Measurements from ENCODE around the gene ARL14EPL.

ARL14EPL gene

DNA sequence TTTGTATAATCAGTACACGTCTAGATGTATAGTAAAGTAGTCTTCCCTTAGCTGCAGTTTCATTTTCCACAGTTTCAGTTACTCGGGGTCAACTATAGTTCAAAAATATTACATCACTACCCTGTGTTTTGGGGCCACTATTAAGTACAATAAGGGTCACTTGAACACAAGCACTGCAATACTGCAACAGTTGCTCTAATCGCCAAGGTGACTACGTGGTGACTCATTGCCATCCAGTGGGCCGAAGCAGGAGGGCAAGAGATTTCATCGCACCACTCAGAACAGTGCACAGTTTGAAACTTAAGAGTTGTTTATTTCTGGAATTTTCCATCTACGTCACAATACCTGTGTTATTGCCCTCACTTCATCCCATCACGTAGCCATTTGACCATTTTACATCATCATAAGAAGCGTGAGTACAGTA is at the start of gene ARL14EPL:
Gene ARL14EPL, plus strand, starts transcription at position 379 of the 424 bp plus-strand sequence. CDS start 18,994 bp downstream, outside the sequence.
- TF ChIP-seq CTBP1 (IDR thresholded peaks at IDR 0.05; ENCODE audit: borderline replicate concordance) (no peak), BHLHE40 (IDR thresholded peaks at IDR 0.05; ENCODE audit: borderline replicate concordance) (no peak), SP1 (IDR thresholded peaks at IDR 0.05) (no peak), ELF4 (IDR thresholded peaks at IDR 0.05) (no peak), FOXA1 (IDR thresholded peaks at IDR 0.05) (no peak)
- TF ChIP-seq, protein P1, sequence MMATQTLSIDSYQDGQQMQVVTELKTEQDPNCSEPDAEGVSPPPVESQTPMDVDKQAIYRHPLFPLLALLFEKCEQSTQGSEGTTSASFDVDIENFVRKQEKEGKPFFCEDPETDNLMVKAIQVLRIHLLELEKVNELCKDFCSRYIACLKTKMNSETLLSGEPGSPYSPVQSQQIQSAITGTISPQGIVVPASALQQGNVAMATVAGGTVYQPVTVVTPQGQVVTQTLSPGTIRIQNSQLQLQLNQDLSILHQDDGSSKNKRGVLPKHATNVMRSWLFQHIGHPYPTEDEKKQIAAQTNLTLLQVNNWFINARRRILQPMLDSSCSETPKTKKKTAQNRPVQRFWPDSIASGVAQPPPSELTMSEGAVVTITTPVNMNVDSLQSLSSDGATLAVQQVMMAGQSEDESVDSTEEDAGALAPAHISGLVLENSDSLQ (IDR thresholded peaks at IDR 0.05): no peak
- POLR2A ChIA-PET: interaction anchor here (0.7 kb wide), 1 partner anchor 140 kb away, joined by 3 read pairs; no protein-coding TSS in a partner anchor
- CTCF ChIA-PET: interaction anchor here (0.6 kb wide), 1 partner anchor 134 kb away, joined by 3 read pairs; no protein-coding TSS in a partner anchor
- peak; percentile 23 for DNase-seq (ENCODE audit: extremely low spot score)

DNA sequence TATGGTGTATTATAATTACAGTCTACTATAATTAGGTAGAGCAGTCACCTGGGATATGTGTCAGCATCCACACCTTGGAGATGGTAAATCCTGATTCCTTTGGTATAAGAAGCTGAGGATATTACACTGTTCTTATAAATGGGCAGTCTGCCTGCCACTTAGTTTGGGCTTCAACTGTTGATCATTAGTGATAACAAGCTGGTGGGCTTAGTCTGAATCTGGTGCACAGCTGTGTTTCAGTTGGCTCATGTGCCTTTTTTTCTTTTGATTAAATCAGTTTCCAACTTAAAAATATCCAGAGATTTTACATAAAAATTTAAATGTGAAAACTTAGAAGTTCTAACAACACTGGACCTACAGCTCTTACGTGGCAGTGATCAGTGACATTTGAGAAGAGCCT is 48.8 kb upstream of the ARL14EPL start:
- CTCF ChIA-PET: interaction anchor here (1.4 kb wide), 1 partner anchor 9 kb away, joined by 4 read pairs; no protein-coding TSS in a partner anchor
- DNase-seq (ENCODE audit: extremely low spot score): no peak
- no peak for TF ChIP-seq FOXK2 (IDR thresholded peaks at IDR 0.05)
- no peak for TF ChIP-seq HDGF (IDR thresholded peaks at IDR 0.05; ENCODE audit: borderline replicate concordance)
- no peak for TF ChIP-seq LEF1 (IDR thresholded peaks at IDR 0.05; ENCODE audit: borderline replicate concordance)
- TF ChIP-seq, protein P1 (IDR thresholded peaks at IDR 0.05): no peak
- no peak for TF ChIP-seq L3MBTL2 (conservative IDR thresholded peaks at IDR 0.05)
- TF ChIP-seq SP1 (IDR thresholded peaks at IDR 0.05): no peak
- TF ChIP-seq TARDBP (IDR thresholded peaks at IDR 0.05): no peak
- TF ChIP-seq ZNF384 (IDR thresholded peaks at IDR 0.05): no peak
- TF ChIP-seq CTBP1 (IDR thresholded peaks at IDR 0.05; ENCODE audit: borderline replicate concordance): no peak
- POLR2A ChIA-PET: no interaction called here

DNA sequence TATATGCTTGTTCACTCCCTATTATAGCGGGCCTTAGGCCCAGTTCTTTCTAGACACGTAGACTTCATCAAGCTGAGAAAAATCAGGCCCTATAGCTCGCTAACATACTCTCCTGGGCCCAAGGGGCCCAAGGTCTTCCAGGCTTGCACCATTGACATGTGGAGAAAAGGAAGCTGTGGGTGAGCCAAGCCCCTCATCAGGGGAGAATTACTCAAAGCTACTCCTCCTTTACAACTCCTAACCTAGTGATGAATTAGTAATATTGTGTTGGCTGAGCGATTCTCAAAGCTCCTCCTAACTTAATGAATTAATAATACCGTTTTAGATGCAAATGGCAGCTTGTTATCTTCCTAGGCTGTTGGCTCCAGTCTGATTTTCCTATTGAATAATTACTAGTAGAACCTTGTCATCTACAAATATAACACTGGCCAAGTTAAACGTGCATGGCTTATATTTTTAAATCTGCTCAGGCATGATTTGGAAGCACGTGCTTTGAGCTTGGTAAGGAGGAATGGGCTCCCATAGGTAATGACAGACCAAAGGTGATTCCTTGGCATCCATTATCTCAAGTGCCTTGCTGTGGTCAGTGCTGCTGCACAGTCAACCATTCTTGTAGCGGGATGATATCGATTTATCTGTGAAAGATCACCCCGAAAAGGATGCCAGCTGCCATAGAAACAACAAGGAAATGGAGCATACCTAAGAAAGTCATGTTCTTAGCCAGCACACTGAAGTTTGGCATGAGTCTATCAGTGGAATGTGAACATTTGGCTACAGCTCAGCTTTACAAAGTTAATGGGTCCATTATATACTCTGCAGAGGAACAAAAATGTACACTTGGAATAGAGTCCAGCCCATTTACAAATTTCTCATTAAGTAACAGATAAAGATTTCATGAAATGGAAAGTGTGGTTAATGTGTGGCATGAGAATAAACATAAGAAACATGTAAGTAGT is 46.2 kb upstream of the ARL14EPL start:
- DNase-seq (ENCODE audit: extremely low spot score): no peak
- ChIA-PET CTCF (no interaction called here), POLR2A (no interaction called here)
- no peak for TF ChIP-seq FOXA1 (IDR thresholded peaks at IDR 0.05)
- no peak for TF ChIP-seq BHLHE40 (IDR thresholded peaks at IDR 0.05; ENCODE audit: borderline replicate concordance)
- TF ChIP-seq ARNT (IDR thresholded peaks at IDR 0.05): no peak

DNA sequence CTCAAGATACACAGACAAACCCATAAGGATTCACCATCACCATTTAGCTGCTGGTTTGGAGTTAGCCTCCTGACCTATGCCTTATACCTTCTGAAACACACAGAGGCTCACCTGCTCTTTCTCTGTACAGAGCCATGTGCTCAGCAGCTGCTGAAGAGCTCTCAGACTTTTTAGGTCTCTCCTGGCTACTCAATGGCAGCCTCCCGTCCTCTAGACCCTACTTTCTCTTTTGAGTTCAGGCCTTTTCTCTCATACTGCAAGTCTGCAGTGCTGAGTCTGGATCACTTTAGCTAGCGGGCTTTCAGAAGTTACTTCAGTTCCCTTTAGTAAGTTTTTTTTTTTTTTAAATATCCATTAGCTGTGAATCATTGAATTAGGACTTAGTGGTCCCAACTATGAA is 44.3 kb upstream of the ARL14EPL start:
- ChIA-PET POLR2A (no interaction called here), CTCF (no interaction called here)
- no peak for DNase-seq (ENCODE audit: extremely low spot score)
- TF ChIP-seq BHLHE40 (IDR thresholded peaks at IDR 0.05; ENCODE audit: borderline replicate concordance) (no peak), L3MBTL2 (conservative IDR thresholded peaks at IDR 0.05) (no peak), NFRKB (IDR thresholded peaks at IDR 0.05) (no peak), TARDBP (IDR thresholded peaks at IDR 0.05) (no peak)

DNA sequence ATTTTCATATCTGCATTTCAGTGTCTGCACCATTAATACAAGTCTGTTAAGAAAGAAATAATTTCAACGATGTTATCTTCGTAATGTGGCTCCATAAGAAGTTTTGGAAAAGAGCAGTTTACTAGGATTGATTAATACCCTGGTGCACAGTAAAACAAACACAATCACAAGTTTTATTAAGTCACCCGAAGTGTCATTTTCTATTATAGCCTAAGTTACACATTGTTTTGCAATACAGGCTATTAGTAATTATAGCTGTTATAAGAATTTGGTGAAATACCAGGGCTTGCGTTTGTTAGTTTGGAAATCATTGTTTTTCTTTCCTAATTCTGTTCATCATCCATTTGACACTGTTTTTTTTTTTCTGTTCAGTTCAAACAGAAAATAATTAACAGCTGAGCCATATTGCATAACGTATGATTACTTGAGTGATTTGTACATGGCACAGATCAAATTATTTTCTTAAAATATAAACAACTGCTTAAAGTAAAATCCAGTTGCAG is 39.4 kb upstream of the ARL14EPL start:
- POLR2A ChIA-PET: no interaction called here
- no peak for DNase-seq (ENCODE audit: extremely low spot score)
- CTCF ChIA-PET: interaction anchor here (1.3 kb wide), 1 partner anchor 9 kb away, joined by 4 read pairs; no protein-coding TSS in a partner anchor
- TF ChIP-seq ZNF384 (IDR thresholded peaks at IDR 0.05) (no peak), FOXK2 (IDR thresholded peaks at IDR 0.05) (no peak), CTBP1 (IDR thresholded peaks at IDR 0.05; ENCODE audit: borderline replicate concordance) (no peak), TARDBP (IDR thresholded peaks at IDR 0.05) (no peak)

DNA sequence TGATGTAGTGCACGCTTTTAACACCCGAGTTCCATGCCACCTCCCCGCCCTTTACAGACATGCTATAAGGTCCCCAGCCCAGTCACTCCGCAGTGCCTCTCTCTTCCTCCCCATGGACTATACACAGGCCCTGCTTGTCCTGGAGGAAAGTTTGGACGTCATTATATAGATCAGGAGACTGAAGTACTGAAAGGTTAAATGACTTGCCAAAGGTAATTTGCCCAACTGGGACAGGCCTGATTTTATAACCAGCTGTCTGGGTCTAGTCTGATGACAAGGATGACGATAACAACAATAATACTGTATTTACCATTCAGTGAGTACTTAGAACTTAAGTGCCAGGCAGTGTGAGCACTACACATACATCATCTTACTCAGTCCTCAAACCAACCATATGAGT is 36.9 kb upstream of the ARL14EPL start:
- CTCF ChIA-PET: no interaction called here
- no peak for DNase-seq (ENCODE audit: extremely low spot score)
- no peak for TF ChIP-seq HDGF (IDR thresholded peaks at IDR 0.05; ENCODE audit: borderline replicate concordance)
- TF ChIP-seq, protein P1 (IDR thresholded peaks at IDR 0.05): no peak
- POLR2A ChIA-PET: no interaction called here

DNA sequence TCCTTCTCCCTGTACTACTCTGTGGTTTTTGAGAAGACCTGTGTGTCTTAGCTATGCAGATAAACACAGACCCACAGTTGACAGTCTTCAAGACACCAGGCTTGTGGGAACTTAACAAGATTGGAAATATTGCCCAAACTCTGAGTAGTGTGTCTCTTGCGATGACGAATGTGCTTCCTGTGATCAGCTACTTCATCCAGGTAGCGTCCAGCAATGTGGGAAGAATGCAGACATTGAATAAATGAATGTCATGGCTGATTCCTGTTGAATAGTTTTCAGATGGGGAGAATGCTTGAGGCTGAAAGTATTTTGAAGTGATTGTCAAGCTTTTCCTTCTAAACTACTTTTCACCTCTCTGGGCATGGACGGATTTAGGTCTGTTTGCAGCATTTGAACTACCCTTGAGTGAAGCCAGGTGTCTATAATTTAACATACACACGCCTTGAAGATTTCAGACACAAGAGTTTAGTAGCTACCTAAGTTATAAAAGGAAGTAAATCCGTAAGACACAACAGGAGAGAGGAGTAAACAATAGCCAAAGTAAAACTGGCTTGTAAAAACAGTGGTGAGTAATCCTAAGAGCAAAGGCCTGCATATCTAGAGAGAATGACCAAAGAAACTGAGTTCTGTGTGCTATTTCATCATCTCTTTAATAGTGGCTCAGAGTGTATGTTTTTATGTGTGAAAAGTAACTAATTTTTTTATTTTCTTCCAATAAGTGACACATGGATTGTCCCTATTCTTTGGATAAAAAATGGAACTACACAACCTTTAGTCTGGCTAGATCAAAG is 30.0 kb upstream of the ARL14EPL start:
- POLR2A ChIA-PET: no interaction called here
- CTCF ChIA-PET: no interaction called here
- TF ChIP-seq FOXK2 (IDR thresholded peaks at IDR 0.05) (no peak), BHLHE40 (IDR thresholded peaks at IDR 0.05; ENCODE audit: borderline replicate concordance) (no peak), CTBP1 (IDR thresholded peaks at IDR 0.05; ENCODE audit: borderline replicate concordance) (no peak), LEF1 (IDR thresholded peaks at IDR 0.05; ENCODE audit: borderline replicate concordance) (no peak), NFRKB (IDR thresholded peaks at IDR 0.05) (no peak), FOXM1 (IDR thresholded peaks at IDR 0.05; ENCODE audit: borderline replicate concordance) (no peak), SUZ12 (IDR thresholded peaks at IDR 0.05) (no peak), SP1 (IDR thresholded peaks at IDR 0.05) (no peak), ELF4 (IDR thresholded peaks at IDR 0.05) (no peak), L3MBTL2 (conservative IDR thresholded peaks at IDR 0.05) (no peak), ZNF384 (IDR thresholded peaks at IDR 0.05) (no peak), FOXA1 (IDR thresholded peaks at IDR 0.05) (no peak), TARDBP (IDR thresholded peaks at IDR 0.05) (no peak), HDGF (IDR thresholded peaks at IDR 0.05; ENCODE audit: borderline replicate concordance) (no peak), ARNT (IDR thresholded peaks at IDR 0.05) (no peak)
- TF ChIP-seq, protein P1 (IDR thresholded peaks at IDR 0.05): no peak
- DNase-seq (ENCODE audit: extremely low spot score): no peak

Measured in HEK293T (cell line).